NCI-H146 treated with DMSO at 0.1 percent for 48 hours (cell line): ENCODE measurements around the gene YWHAH.
"Not testable (repeated sequence)": the region's sequence is repeated elsewhere in the genome, so short reads cannot be mapped to it uniquely, and the experiment has no call there.

Source experiments
- DNase-seq: peaks from one replicate; lab custom pipeline; 2025; ENCODE audit not compliant: unreplicated experiment; lab: John Stamatoyannopoulos, UW

YWHAH gene

GRCh38 chr22:31977939-31978338 is 33.6 kb downstream of the YWHAH start:
- no peak for DNase-seq

- no peak for DNase-seq
Measured at GRCh38 chr22:31980628-31981027, 36.3 kb downstream of the YWHAH start.

GRCh38 chr22:31981976-31982375 is 37.6 kb downstream of the YWHAH start:
- not testable (repeated sequence) for DNase-seq

- no peak for DNase-seq
Measured at GRCh38 chr22:31983911-31984656, 39.7 kb downstream of the YWHAH start.

- no peak for DNase-seq
Measured at GRCh38 chr22:31987218-31987617, 42.9 kb downstream of the YWHAH start.

- DNase-seq, result no peak
Measured at GRCh38 chr22:31991102-31991839, 46.9 kb downstream of the YWHAH start.

GRCh38 chr22:31995046-31995445 is 50.7 kb downstream of the YWHAH start:
- DNase-seq, result no peak

- no peak for DNase-seq
Measured at GRCh38 chr22:31995807-31996206, 51.5 kb downstream of the YWHAH start.

GRCh38 chr22:31998784-31999385 is 54.5 kb downstream of the YWHAH start:
- DNase-seq, result no peak

- DNase-seq, result no peak
Measured at GRCh38 chr22:32000181-32000580, 55.8 kb downstream of the YWHAH start.

GRCh38 chr22:32005453-32005852 is 61.1 kb downstream of the YWHAH start:
- DNase-seq, result no peak
